Chondrocyte (in vitro differentiated cells): ENCODE measurements around the gene MARK3. TPM values are rescaled to one million over a fixed set of nuclear protein-coding genes. Genes with fewer than 3 reads are reported as not detected.

Experiments used
- DNase-seq: peaks from one replicate; pipeline ENCODE4 v3.0.0; 2021; ENCODE audit warnings: mixed read lengths, low spot score
- H3K27ac Mint-ChIP-seq: one replicate; pipeline ENCODE4 v1.8.0; 2021; ENCODE audit warnings: mild to moderate bottlenecking, moderate library complexity, mixed read lengths; ENCODE audit not compliant: unreplicated experiment
- H3K27me3 Mint-ChIP-seq: 2 replicates; pipeline ENCODE4 v1.8.0; 2021; ENCODE audit warnings: low read depth, mixed read lengths
- H3K36me3 Mint-ChIP-seq: 2 replicates; pipeline ENCODE4 v1.8.0; 2021; ENCODE audit warnings: low read depth, mixed read lengths
- H3K4me1 Mint-ChIP-seq: 2 replicates; pipeline ENCODE4 v1.8.0; 2021; ENCODE audit warnings: low read depth, mild to moderate bottlenecking, mixed read lengths
- H3K4me3 Mint-ChIP-seq: one replicate; pipeline ENCODE4 v1.8.0; 2021; ENCODE audit warnings: mild to moderate bottlenecking, moderate library complexity, mixed read lengths; ENCODE audit not compliant: unreplicated experiment
- H3K9me3 Mint-ChIP-seq: 2 replicates; pipeline ENCODE4 v1.8.0; 2021; ENCODE audit warnings: low read depth, mixed read lengths
- CTCF ChIP-seq: fragments of 200-600 bp; sonication (generic); IDR thresholded peaks from 2 replicates; pipeline ENCODE4 v1.5.0; 2021; ENCODE audit warnings: antibody characterized with exemption, mild to moderate bottlenecking, moderate library complexity
- total RNA-seq: library from RNA; stranded (reverse); gene quantifications from 3 replicates; pipeline ENCODE4 v1.2.1, GENCODE V29; 2021

MARK3 gene
- total RNA-seq, 1 donor from 2014 or later: 65.1 TPM

- Mint-ChIP-seq H3K27me3 (no peaks in the 10 kb centered on the region), H3K9me3 (no peaks in the 10 kb centered on the region), H3K4me3 (no peak overlapping the region), H3K4me1 (peaks cover 69% of the 10 kb centered on the region), H3K36me3 (peaks cover 7% of the 10 kb centered on the region), H3K27ac (peak overlapping the region; percentile 6)
- TF ChIP-seq CTCF: no peak
- DNase-seq: no peak
Measured at GRCh38 chr14:103421556-103421955, 36.3 kb downstream of the MARK3 start.

- no peaks in the 10 kb centered on the region for H3K9me3 Mint-ChIP-seq
- peaks cover 4% of the 10 kb centered on the region for H3K36me3 Mint-ChIP-seq
- peak overlapping the region; percentile 89 for H3K27ac Mint-ChIP-seq
- no peak for DNase-seq
- peak overlapping the region; percentile 19 for H3K4me3 Mint-ChIP-seq
- peaks cover 65% of the 10 kb centered on the region for H3K4me1 Mint-ChIP-seq
- no peaks in the 10 kb centered on the region for H3K27me3 Mint-ChIP-seq
- peak; percentile 34 for TF ChIP-seq CTCF
Measured at GRCh38 chr14:103423050-103423461, 37.8 kb downstream of the MARK3 start.

GRCh38 chr14:103427485-103428443 lies 42.5 kb downstream of the MARK3 start:
- no peak for TF ChIP-seq CTCF
- H3K9me3 Mint-ChIP-seq: no peaks in the 10 kb centered on the region
- no peak overlapping the region for H3K4me3 Mint-ChIP-seq
- no peaks in the 10 kb centered on the region for H3K27me3 Mint-ChIP-seq
- peaks cover 4% of the 10 kb centered on the region for H3K36me3 Mint-ChIP-seq
- DNase-seq: no peak
- peaks cover 55% of the 10 kb centered on the region for H3K4me1 Mint-ChIP-seq
- peak overlapping the region; percentile 70 for H3K27ac Mint-ChIP-seq

GRCh38 chr14:103428723-103429556 lies 43.7 kb downstream of the MARK3 start:
- H3K36me3 Mint-ChIP-seq: peaks cover 4% of the 10 kb centered on the region
- no peak overlapping the region for H3K4me3 Mint-ChIP-seq
- peaks cover 43% of the 10 kb centered on the region for H3K4me1 Mint-ChIP-seq
- DNase-seq: no peak
- H3K27me3 Mint-ChIP-seq: no peaks in the 10 kb centered on the region
- TF ChIP-seq CTCF: no peak
- H3K9me3 Mint-ChIP-seq: no peaks in the 10 kb centered on the region
- H3K27ac Mint-ChIP-seq: no peak overlapping the region

GRCh38 chr14:103430358-103430757 lies 45.1 kb downstream of the MARK3 start:
- no peak overlapping the region for H3K27ac Mint-ChIP-seq
- H3K36me3 Mint-ChIP-seq: peaks cover 1% of the 10 kb centered on the region
- TF ChIP-seq CTCF: no peak
- H3K4me1 Mint-ChIP-seq: peaks cover 45% of the 10 kb centered on the region
- DNase-seq: no peak
- H3K27me3 Mint-ChIP-seq: no peaks in the 10 kb centered on the region
- H3K9me3 Mint-ChIP-seq: no peaks in the 10 kb centered on the region
- no peak overlapping the region for H3K4me3 Mint-ChIP-seq
